ENCODE measurements around the gene EN2.

Gene EN2

DNA sequence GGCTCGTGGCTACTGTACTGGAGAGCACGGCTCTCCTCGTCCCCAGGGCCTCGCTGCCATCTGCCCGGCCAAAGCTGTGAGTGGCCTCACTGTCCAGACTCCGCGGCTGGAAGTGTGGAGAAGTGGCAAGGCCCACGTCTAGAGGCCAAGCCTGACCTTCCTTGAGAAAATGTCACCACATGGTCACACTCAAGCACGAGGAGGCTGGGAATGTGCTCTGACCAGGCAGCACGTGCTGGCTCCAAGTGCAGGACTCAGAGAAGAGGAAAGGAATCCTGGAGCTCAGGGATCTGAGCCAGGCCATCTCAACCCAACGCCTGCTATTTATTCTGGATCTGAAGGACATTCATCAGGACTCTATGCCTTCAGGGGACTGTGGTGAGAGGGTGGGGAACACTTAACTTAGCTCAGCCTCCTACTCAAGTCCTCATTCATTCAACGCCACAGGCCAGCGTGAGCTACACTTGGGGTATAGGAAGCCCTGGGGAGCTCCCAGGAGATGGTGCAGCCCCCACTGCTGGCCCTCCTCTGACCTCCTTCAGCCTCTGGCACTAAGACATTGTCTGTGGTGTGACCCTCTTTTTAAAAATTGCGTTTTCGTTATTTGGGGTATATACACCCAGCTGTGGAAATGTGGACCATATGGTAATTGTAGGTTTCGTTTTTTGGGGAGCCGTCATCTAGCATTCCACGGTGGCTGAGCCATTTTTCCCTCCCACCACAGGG, 29.0 kb downstream of the EN2 start:
- DNase-seq (ENCODE audit: low spot score) = no peak

DNA sequence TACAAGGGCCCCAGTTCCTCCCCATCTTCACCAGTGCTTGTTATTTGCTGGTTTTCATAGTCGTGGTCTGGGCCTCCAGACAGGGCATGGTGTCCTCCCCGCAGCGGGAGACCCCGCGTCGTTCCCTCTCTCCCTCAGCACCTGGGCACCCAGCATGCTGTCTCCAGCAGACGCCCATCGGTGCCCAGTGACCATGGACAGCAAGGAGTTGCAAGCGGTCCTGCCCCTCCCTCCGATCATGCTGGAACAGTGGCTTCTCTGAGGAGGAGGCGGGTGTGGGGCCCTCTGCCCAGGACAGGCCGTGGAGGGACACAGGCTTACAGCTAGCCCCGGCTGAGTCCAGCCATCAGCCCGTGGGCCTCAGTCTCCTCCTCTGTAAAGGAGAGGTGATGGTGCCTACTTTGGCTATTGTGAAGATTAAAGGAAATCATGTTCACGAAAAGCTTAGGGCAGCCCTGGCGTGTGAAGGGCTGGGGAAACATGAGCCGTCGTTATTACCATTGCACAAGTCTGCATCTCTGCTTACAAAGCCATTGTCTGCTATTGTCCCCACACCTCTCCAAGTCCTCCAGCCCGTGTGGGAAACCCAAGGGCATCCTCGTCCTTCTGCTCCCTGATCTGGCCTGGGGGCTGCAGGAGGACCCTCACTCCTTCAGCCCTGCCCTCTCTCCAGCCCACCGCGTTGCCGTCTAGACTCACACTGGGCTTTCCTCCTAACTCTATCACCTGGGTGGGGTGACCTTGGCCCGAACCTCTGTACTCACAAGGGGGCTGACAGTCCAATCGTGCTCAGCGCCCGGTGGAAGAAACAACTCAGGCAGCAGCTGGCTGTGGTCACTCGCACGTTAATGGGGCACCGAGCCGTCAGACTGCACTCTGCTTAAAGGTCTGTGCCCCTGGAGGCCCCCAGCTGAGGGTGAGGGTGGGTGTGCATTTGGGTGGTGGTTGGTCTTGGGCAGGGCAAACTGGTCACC, 29.9 kb downstream of the EN2 start:
- no peak for DNase-seq (ENCODE audit: low spot score)

- no peak for DNase-seq (ENCODE audit: low spot score)
Measured at GRCh38 chr7:155488483-155489127, 30.7 kb downstream of the EN2 start.

DNA sequence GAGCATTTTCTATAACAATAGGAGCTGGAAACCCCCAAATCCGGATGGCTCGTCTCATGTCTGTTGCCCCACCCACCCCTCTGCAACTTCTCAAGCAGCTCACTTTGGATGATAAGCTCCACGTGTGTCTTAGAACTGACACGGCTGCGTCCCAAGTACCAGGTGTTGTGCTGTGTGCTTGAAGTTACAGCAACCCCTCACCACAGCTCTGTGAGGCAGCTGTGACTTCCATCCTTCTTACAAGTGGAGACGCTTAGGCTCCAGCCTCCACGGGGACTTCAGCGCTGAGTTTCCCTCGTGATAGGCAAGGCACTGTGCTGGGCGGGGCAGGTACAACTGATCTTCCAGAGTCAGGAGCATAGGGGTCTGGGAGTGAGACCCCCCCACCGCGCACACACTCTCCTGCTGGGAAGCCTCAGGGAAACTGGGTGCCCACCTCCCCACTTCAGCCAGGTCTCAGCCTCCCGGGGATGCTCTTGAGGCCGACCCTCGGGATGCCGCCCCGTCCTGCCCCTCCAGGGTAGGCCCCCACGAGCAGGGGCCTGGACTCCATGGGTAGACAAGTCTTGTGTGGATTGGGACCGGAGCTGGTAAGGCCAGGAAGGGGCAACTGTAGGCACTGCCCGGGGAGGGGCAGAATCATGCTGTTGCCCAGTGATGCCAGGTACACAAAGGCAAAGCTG, 31.4 kb downstream of the EN2 start:
- no peak for DNase-seq (ENCODE audit: low spot score)

DNA sequence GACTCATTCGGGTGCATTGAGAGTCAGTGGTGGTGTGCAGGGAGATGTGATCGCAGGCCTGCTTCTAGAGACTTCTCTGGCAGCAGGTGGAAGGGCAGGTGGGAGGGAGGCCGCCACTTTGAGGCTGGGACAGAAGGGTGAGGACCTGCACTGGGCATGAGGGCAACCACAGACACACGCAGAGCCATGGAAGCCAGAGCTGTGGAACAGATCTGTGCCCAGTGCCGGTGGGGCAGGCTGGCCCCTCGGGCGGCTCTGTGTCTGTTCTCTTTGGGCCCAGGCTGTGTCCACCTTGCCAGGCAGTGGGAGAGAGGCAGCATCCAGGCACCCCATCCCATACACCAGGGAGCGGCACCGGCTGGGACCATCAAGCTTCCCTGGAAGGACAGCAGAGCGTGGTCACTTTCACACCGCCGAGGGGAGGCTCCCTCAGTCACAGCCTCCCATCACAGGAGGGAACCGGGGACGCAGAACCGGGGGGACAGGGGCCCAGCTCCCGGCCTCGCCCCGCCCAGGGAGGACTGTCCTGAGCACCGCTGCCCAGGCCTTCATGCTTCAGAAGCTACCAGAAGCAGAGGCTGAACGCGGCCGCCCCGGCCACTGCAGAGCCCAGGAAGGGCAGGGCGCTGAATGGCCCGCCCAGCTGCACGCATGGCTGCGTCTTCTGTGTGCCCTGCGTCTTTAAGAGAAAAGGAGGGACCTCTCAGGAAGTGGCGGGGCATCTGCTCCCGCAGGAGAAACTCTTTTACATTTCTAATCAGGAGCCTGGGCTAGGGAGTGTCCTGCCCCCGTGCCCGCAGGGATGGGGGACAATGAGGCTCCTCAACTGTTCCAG, 32.1 kb downstream of the EN2 start:
- no peak for DNase-seq (ENCODE audit: low spot score)

GRCh38 chr7:155490697-155491628, 33.0 kb downstream of the EN2 start:
- no peak for DNase-seq (ENCODE audit: low spot score)

- no peak for DNase-seq (ENCODE audit: low spot score)
Measured at GRCh38 chr7:155491812-155492211, 33.9 kb downstream of the EN2 start.

DNA sequence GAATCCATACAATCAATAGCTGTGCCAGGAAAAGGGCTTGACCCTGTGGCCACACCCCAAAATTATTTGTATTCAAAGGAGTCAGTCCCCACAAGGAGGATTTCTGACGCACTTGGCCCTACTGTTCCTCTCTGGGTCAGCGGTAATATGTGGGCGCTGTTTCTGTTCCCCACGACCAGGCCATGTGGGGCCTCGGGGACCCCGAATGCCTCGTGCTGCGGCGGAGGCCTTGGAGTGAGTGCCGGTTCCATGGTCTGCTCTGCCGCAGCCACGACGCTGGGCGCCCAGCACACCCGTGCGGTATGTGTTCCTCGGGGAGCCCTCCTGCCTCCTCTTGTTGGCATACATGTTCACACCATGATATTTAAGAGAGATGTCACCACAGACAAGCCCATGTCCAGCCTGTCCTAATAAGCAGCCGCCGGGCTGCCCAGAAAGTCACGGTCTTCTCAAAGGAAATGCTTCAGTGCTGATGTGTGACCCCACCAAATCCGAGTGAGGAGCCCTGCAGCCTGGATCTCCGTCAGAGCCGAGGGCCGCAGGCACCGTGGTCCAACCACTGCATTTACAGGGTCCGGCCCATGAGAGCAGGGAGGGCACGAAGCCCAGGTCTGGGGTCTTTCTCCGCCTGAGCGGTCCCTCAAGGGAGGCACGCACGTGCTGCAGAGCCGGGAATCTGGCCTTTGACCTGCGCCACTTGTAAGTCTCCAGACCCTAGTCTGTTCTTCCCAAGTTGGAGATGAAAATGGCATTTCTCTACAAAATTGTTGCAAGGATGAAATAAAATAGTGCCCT, 36.0 kb downstream of the EN2 start:
- DNase-seq (ENCODE audit: low spot score) = no peak

- DNase-seq (ENCODE audit: low spot score) = no peak
Measured at GRCh38 chr7:155494551-155494950, 36.6 kb downstream of the EN2 start.

DNA sequence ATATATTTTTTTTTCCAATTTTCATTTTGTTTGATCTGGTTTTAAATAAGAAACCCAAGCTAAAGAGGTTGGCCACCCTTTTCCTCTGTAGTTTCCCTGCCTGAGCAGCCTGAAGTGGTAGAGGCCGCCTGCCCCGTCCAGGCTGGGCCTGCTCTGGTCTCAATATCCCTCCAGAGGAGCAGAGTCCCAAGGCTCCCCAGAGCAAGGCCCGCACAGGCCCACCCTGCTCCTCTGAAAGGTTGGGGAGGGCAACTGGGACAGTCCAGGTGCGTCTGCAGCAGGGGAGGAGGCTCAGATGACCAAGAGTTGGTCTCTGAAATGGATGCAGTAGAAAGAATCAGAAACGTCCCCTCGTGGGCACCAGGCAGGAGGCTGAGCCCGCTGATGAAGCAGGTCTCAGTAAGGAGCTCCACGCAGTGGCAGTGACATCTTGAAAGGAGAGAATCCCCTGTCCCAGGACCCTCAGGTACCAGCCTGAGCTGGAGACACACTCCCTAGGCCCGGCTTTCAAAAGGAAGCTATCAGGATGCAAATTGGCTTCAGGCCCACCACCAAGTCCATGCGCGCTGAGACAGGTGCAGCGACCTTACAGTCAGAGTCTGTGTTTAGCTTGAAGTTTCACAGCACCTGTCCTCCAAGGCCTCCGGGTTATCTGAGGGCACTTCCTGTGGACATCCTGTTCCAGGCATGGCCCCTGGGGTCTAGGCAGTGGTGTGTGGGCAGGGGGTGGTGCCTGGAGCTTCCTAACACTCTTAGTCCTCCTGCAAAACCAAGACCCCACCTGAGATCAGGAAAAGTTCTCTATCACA, 37.7 kb downstream of the EN2 start:
- no peak for DNase-seq (ENCODE audit: low spot score)

DNA sequence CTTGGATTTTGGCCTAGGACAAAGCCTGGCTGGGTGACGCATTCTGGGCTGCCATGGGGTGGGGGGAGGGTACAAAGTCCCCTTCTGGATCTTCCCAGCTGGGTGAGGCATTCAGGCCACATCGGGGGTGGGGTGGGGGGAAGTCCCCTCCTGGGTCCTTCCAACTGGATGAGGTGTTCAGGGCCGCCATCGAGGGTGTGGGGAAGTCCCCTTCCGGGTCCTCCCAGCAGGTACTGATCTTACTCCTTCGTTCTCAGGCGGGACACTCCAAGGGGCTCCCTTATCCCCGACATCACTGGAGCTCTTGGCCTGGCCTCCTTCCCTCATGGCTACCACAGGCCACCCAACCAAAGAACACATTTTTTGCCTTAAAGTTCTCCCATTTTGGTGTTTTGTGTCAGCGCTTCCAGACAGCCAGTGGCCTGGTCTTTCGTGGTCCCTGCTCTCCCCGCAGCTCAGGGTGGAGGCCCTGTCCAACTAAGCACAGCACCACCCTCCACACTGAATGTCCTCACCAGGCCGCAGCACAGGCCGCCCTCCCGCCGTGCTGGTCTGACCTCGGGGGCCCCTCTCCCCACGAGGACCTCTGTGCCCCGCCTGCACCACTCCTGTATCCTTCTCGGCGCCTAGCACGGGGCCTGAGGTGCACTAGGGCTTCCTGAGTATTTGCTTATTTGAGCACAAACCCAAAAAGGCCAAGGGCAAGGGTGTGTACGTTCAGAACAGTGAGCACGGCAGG, 38.5 kb downstream of the EN2 start:
- DNase-seq (ENCODE audit: low spot score) = no peak

DNA sequence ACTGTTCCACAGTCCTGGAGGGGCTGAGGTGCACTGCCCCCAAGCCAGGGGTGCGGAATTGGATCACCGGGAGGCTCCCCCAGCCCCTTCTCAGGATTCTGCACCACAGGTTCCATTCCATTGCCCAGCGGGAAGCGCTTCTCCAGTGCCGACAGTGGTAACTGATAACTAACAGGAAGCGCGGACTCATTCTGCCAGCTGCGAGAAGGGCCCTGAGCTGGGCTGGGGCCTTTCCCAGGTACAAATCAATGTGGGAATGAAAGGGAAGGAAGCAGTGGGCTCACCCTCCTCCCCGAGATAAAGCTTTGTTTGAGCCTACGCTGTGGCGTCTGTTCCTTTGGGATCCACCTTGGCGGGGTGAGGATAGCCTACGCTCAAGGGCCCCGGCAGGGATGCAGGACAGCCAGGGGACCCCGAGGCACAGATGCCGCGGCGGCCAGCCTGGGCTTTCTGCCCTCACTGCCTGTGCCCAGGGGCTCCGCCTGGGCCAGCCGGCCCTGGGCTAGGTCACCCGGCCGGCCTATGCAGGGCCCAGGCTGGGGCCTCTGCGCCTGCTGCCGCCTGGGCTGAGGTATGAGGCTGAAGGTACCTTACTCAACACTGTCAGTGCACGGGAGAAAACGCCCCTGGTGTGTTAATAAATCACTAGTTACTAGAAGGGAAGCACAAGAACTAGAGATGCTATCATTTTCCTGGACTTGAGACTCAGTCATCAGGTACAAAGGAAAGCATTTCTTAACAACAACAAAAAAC, 39.4 kb downstream of the EN2 start:
- no peak for DNase-seq (ENCODE audit: low spot score)

DNA sequence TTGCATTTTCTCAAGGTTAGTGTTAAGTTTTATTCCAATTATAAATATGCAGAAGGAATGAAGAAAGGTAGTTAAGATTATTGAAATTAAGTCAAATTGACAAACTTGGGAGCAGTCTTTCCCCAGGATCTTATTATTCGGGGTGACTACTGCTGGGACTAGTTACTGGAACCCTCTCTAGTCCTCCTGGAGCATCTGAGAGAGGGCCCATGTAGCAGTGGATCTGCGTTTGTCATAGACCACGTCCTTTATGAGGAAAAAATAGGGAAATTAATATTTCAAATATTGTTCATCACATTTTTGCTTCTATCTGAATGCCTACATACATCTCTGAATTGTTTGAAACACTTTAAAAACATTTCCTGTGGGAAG, 47.5 kb downstream of the EN2 start:
- DNase-seq (ENCODE audit: low spot score) = no peak

GRCh38 chr7:155506854-155507337, 49.0 kb downstream of the EN2 start:
- no peak for DNase-seq (ENCODE audit: low spot score)

DNA sequence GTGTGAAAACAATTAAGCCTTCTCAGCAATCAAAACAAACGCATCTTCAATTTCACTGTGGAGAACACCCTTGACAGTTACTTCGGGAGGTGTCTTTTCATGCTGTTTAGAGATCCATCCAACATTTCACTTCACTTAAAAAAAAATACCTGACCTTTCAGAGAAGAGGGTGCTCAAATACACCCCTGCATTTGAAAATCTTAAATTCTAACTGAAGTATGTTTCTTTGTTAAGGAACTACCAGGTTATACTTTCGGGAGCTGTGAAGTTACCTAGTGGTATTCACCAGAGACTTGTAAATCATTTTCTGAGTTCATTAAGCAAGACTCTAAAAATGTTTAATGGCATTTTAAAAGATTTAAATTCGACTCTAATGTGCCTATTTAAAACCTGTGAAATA, 49.6 kb downstream of the EN2 start:
- no peak for DNase-seq (ENCODE audit: low spot score)

DNA sequence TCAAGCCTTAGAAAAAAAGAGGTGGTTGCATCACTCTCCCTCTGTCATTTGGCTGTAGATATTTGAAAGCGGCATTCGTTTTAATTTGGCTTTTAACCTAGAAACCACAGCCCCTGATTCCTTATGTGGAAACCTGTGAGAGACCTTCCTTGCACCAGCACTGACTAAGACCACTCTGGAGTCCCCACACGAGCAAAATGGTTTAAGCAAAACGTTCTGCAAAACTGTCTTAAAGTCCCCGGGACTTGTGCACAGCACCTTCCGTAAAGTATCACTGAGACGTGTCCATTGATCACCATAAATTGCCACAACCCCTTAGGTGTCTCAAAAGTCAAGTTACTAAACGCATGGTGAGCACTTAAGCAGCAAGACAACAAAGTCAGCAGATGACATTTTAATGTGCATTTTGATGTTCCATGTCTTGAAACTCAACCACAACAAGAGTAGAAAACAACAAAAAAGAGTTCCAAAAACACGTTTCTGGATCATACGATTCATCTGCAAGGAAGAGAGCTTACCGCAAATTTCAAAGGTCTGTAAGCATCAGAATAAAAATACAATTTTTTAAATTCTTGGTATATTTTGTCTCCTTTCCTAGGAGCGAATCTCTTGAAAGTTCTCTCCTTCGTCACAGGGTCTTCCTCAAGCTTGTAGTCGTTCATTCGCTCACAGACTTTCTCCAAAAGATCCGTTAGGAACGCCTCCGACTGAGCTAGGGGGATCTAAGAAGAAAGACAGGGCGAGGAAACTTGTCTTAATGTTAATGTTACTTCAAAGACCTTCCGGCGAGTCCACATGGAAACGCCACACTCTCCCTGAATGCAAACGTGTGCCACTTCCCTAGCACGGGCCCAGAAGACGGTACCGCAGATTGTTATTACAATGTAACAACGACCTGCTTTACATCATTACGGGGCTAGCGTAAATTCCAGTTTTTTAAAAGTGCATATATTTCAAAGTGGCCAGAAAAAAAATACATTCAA, 50.7 kb downstream of the EN2 start:
- no peak for DNase-seq (ENCODE audit: low spot score)

Measured in pons (tissue), 1 donor.